IPS-NIHi7 (cell line): ENCODE results near the gene XG.
"Not testable (repeated sequence)": the region's sequence is repeated elsewhere in the genome, so short reads cannot be mapped to it uniquely, and the experiment has no call there.

ENCODE experiments used
- DNase-seq: peaks from one replicate; pipeline ENCODE4 v3.0.0; 2012; ENCODE audit warnings: mixed read lengths; ENCODE audit errors: extremely low spot score

The XG gene, protein sequence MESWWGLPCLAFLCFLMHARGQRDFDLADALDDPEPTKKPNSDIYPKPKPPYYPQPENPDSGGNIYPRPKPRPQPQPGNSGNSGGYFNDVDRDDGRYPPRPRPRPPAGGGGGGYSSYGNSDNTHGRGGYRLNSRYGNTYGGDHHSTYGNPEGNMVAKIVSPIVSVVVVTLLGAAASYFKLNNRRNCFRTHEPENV

DNA sequence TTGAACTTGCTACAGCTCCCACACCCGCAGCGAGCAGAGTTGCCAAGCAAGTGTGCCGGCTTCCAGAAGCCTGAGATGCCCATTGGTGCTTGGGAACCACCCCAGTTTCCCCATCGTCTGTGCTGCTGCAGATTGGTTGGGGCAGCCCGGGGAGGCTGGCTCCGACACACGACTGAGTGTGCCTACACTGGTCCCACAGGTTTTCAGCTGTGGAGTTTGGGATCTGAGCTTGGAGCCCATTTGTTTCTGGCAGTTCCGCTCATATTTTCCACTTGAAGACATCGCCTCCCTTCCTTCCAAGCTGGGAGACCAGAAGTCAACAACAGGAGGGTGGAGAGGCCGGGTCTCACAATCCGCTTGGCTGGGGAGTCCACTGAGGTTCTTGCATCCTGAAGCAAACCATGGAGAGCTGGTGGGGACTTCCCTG is at the start of gene XG:
Gene XG, plus strand, starts transcription at position 167 of the 427 bp plus-strand sequence. Its CDS starts 235 bp downstream, at position 402.
- DNase-seq, result not testable (repeated sequence)

DNA sequence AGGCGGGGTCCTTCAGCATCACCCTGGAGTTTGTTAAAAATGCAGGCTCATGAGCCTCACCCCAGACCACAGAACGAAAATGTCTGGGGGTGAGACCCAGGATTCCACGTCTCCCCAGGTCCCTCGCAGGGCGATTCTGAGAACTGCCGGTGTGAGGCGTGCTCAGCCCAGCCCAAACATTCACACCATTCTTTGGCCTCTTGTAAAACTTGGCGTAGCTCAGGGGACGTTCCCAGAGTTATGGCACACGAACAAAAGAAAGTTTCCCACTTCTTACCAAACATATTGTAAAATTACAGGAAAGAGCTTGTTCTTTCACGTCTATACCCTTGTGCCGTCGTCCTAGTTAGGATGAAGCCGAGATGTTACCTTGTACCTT is 47.9 kb upstream of the XG start:
- no peak for DNase-seq

DNA sequence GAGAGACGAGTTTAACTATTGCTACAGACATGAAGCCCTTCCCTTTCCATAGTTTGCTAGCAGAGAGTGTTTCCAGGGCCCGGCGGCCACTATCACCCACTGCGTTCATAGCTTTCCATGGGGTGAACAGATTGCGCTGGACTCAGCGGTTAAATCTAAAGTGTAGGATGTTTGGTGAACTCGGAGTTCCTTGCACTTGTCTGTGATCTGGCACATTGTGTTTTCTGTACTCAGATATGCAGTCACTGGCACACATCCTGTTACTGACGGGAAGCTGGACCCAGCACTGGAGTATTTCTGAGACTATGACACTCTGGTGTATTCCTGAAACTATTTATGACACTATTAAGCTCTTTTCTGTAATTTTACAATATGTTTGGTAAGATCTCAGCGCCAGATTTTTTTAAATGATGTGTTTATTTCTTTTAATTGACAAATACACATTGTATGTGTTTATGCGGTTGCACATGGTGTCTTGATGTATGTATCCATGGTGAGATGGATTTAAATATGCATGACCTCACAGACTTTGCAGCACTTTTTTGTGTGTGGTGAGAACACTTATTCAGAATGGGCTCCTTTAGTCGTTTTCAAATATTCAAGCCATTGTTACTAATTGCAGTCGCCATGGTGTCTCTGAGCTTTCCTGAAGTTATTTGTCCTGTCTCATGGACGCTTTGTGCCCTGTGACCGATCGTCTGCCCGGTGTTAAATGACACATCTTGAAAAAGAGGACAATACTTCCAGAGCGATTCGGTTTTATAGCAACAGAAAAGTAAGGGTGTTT is 46.6 kb upstream of the XG start:
- DNase-seq, result no peak

DNA sequence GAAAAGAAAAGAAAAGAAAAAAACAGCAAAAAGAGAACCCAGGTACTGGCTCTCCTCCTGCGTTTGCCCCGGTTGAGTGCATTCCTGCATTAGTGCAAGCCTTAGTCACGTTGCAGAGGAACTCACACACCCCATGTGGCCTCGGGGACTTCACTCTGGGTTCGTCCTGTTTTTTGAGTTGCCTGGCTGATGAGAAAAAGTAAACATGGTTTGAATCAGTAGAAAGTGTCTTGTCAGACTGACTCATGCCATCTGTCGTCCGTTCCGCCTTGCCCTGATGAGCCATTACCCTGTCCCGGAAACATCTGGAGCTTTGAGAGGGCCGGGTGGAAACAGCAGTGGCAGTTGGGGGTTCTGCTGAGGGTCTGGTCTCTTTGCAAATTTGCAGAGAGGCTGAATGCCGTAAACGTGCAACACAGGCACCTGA is 44.5 kb upstream of the XG start:
- DNase-seq, result peak; percentile 59

DNA sequence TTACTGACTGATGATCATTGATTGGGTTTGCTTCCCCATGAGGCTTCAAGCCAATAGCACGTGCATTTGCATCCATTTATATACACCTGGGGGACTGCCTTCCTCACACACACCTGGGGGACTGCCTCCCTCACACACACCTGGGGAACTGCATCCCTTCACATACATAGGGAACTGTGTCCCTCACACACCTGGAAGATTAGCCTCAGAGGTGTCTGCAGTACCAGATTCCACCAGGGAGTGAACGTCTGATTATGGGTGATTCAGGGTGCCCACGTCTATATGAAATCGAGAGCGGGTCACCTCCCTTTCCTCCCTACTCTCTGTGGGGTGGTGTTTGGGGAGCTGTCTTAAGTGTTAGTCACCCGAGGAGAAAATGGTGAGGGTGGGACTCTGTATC is 43.8 kb upstream of the XG start:
- DNase-seq, result no peak

DNA sequence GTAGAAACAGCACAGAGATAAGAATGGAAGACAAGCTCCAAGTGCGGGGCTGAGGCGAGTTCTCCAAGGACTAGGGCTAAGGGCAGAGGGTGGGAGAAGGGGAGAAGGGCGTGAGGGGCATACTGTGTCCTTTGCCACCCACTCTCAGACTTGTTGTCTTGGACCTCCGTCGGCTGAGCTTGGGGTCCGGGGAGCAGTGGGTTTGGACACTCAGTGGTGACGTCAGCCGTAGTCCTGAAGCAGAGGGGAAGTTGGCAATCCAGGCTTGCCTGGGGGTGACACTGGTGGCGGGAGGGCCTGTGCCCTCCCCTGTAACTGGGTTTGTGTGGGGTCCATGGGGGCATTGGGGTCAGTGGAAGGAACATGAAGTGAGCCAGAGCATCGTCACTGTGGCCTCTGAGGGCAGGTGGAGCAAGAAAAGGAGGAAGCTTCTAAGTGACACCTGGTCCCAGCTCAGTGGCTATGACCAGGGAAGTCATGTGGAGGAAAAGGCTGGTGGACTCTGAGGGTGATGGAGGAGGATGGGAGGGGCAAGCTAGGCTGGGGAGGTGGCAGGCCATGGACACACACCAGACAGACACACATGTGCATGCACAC is 43.1 kb upstream of the XG start:
- no peak for DNase-seq

DNA sequence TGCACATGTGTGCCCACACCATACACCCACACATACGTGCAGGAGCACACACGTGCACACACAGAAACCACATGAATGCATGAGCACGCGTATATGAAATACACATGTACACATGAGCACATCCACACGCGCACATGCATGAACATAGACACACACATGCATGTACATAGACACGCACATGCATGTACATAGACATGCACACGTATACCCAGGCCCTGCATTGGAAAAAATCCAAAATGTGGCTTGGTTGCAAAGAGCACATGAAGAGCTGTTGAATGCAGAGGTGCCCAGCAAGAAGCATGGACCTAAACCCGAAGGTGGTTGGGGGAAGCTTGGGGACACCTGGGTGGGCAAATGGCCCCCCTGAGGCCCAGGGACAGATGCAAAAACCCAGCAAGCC is 42.3 kb upstream of the XG start:
- no peak for DNase-seq

DNA sequence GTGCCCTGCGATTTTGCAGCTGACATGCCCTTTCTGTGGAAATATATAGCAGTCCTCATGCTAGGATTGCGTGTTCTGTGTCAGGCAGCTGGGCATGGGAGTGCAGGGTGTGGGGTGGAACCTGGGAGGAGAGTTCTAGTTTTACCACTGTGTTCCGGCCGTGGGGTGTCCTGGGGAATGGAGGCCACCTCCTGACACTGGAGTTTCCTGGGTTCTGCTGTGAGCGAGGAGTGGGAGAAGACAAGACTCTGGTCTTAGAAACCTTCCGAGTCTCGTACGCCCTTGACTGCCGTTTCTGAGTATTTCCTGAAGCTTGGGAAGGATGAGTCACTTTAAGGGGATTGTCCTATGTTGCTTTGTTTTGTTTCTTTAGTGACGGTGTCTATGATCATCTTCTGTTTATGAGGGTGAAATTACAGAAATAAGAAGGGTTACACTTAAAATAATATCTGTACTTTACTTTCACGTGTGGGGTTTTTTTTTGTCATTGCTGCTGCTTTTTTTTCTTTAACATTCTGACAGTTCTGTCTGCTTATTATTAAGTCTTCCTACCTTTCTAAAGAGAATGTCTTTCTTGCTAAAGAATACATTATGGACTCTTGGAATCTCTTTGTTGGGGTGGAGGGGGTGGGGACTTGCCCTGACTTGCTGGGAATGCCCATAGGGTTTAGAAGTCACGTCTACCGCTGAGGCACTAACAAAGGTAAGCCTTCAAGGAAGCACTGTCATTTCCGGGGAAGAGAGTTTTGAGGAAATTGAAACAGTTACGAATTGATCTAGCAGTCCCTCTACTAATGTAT is 41.6 kb upstream of the XG start:
- no peak for DNase-seq

DNA sequence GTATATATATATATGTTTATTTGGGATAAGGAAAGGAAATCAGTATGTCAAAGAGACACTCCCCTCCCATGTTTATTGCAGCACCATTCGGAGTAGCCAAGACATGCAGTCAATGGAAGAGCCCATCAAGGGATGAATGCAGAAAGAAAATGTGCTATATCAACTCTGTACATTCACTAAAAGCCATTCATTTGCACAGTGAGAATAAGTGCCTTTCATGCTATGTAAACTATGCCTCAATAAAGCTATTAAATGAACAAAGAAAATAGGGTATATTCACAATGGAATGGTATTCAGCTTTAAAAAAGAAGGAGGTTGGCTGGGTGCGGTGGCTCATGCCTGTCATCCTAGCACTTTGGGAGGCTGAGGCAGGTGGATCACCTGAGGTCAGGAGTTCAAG is 40.4 kb upstream of the XG start:
- no peak for DNase-seq

DNA sequence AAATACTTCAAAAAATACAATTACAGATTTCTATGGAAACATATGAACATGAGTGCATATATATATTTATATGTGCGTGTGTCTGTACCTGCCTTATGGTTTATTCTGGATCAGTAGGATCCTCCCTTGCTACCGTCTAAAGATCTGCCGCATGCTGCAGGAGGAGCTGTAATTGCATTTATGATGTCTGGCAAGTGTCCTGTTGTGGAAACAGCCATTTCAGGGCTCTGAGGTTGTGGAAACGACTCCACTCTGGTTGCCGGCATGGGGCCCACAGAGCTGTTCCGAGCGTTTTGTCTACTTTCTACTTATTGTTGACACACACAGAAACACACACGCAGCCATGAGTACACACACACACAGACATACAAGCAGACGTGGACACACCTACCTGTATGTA is 39.4 kb upstream of the XG start:
- DNase-seq, result no peak

DNA sequence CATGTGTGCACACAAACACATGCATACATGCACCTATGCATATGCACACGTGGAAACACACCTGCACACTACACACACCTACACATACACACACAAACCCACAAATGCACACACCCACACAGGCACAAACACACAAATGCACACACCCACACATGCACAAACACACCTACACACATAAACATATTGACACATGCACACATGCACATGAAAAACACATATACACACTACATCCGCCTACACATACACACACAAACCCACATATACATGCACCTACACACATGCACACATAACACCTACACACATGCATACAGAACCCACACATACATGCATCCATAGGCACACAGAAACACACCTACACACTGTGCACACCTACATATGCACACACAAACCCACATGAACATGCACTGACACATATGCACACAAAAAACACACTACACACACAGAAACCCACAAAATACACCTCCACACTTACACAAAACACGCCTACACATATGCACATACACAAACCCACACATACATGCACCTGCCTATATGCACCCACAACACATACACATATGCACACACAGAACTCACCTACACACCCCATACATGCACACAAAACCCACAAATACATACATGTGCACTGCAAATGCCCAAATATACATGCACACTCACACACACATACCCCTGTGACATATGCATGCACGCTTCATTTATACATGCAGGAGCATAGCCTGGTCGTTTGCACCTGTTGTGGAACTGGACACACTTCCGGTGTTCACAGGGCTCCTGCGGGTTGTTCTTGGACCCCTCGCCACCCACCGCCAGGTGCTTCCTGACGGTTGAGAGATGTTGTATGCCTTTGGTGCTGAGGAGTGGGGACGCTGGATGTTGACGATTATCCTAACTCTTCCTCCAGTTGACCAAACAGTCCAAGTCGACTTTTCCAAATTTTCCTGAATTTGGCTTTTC is 38.7 kb upstream of the XG start:
- no peak for DNase-seq

DNA sequence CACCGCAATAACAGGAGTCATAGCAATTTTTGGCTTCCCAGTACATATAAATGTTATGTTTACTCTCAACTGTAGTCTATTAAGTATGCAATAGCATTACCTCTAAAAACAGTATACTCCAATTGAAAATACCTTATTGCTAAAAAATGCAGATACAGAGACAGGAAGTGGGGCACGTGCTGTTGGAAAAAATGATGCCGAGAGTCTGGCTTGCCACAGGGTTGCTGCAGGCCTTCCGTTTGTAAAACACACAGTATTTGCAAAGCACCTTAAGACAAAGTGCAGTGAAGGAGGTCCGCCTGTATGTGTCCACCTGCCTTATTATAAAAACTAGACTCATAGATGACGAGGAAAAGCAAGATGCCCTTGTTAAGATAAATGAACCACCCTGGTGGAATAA is 37.3 kb upstream of the XG start:
- no peak for DNase-seq

DNA sequence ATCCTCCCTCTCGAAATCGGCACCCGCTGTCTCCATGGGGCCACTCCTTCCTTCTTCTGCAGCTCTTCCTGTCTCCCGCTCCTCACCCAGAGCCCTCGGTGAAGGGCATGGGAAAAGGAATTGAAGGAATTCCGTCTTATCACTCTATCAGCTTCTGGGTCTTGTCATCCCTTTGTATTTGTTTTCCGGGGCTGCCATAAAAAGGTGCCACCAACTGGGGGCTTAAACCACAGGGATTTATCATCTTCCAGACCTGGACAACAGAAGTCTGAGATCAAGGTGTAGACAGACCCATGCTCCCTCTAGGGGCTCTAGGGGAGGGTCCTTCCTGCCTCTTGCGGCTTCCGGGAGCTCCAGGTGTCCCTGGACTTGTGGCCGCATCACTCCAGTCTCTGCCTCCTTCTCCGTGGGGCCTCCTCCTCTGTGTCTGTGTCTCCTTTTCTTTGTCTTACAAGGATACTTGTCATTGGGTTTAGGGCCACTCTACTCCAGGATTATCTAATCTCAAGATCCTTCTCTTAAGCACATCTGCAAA is 36.7 kb upstream of the XG start:
- DNase-seq, result peak; percentile 29

DNA sequence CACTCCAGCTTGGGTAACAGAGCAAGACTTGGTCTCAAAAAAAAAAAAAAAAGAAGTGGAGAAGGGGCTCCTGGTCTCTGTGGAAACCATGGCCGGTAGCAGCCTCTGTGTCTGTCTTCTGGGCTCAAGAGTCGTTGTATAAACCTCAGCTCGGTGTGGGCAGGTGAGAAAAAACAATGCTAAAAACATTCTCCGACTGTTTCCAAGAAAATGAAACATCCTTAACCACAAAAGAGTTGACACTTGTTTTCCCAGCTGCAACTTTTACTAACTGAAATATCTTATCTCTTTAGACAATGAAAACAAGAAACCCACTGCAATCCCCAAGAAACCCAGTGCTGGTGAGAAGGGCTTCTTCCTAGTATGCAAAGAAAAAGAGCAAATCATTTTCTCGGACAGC is 34.5 kb upstream of the XG start:
- DNase-seq, result no peak

DNA sequence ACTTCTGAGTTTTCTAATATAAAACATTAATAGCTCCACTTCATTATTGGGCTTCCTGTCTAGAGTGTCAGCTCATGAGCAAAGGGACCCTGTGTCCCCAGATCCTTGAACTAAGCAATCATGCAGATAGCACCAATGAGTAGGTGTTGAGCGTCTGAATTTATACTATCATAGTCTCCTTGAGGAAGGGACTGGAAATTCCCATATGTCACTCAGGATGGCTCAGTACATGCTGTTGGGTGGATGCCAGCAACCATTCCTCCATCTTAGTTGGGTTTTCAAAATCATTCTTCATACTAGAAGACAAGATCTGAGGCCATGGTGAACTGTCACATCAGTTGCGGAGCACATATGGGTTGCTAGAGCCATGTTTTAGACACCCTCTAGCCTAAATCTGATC is 33.0 kb upstream of the XG start:
- DNase-seq, result no peak

DNA sequence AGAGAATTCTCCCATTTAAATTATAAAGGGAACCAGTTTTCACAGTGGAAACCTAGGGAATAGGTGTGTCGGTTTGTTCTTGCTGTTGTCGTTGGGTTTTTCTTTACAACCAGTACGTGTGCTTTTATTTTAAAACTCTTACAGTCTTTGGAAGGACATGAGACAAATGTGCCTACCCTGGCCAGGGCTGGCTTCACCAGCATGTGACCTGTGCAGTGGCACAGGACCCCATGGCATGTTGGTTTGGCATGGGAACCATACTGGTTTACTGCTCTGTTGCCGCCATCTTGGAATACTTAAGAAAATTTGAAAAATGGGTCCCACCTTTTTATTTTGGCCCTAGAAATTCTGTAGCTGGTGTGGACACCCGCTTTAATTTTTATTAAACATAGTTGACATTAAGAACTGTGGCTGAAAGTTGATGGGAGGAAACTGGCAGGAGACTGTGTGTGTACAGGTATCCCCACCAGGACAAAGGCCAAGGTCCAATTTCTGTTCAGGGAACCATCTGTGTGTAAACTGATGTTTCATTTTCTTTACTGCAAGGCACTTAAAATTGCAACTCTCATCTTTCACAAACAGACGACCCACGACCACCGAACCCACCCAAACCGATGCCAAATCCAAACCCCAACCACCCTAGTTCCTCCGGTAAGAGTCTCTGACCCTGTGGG is 31.9 kb upstream of the XG start:
- DNase-seq, result no peak

DNA sequence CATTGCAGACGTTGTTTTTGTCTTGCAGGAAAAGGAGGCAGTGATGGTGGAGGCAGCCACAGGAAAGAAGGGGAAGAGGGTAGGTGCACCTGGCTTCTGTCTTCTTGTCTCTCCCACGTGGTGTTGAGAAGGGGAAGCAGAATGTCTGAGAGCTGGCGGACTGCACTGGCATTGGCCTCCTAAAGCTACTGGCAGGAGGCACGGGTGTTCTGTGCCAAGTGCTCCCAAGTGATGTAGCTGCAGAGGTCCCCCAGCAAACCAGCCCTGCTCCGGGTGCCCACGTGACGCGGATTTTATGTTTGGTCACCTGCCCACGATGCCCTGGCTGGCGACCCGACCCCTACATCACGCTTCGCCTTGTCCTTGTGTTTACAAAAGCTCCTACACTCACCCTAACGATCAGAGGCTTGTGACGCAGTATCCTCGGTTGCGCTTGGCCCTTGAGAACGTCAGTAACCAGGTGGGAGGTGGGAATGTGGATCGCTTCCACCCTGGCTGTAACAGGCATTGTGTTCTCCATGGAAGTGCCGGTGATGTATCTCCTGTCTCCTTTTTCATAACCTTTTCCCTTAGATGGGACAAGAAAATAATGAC is 28.5 kb upstream of the XG start:
- DNase-seq, result no peak

DNA sequence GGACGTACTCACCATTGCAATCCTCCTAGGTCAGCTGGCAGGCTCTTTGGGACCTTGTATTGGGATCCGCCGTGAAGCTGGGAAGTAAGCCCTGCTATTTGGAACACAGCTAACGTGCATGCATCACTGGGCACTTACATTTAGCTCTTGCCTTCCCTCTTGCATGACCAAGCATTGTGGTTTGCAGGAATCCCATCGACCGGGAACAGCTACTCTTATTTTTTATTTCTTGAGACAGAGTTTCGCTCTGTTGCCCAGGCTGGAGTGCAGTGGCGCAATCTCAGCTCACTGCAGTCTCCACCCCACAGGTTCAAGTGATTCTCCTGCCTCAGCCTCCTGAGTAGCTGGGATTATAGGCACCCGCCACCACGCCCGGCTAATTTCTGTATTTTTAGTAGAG is 24.6 kb upstream of the XG start:
- DNase-seq, result not testable (repeated sequence)

DNA sequence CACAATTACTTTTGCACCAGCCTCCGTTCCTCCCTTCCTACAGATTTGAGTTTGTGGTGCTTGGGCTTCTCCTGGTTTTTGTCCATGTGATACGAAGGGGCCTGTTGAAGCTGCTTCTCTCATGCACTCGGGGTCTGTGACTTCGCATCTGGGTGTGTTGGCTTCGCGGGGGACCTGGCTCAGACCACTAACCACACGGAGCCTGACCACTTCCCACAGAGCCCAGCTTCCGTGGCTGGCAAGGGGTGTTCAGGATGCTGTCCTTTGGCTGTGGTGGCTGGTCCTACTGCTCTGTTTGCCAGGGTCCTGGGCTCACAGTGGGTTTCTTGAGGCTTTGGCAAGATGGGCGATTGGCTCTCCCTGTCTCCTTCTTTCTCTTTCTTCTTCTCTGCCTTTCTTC is 19.8 kb upstream of the XG start:
- DNase-seq, result no peak

DNA sequence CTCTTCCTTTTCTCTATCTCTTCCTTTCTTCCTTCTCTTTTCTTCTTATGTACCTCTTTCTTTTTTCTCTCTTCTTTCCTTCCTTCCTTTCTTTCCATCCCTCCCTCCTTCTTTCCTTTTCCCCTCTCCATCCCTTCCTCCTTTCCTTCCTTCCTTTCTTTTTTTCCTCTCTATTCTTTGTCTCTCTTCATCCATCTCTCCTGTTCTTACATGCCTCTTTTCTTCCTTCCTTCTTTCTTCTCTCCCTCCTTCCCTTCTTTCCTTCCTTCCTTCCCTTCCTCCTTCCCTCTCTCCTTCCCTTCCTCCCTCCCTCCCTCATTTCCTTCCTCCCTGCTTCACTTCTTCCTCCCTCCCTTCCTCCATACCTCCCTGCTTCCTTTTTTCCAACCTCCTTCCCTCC is 19.2 kb upstream of the XG start:
- no peak for DNase-seq
